Measurements from ENCODE around the gene NUAK1.
"Not testable (repeated sequence)": the region's sequence is repeated elsewhere in the genome, so short reads cannot be mapped to it uniquely, and the experiment has no call there.

NUAK1 gene

GRCh38 chr12:106023039-106023438 lies 115.7 kb downstream of the NUAK1 start:
- Histone ChIP-seq H3K9me3 (ENCODE audit: control insufficient read depth in 1 of 2, low read length in 2 of 2) (peaks cover 0 to 7% of the 10 kb centered on the region in 2 donors), H3K27me3 (ENCODE audit: low read depth, low read length) (no peaks in the 10 kb centered on the region)

DNA sequence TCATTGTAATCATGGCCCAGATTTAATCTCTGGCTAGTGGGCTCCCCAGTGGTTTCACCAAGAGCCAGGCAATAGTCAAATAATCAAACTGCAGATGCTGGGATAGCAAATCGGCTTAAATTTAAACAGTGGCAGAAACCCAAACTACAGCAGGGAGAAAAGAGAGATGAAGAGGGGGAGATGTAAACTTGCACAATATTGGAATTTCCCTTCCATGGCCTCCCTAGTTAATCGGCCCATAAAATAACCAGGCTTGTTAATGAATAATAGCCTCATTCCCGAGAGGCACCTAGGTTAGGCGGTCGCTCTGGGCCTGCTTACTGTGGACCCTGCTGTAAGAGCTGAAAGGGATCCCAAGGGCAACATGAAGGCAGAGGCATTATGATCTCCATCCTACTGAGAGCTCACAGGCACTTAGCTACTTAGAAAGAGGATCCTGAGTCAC lies 116.2 kb downstream of the NUAK1 start:
- no peaks in the 10 kb centered on the region for H3K36me3 ChIP-seq (ENCODE audit: control insufficient read depth in 1 of 2, insufficient read depth in 2 of 2, low read length in 2 of 2)
- H3K4me1 ChIP-seq (ENCODE audit: control insufficient read depth in 1 of 2, insufficient read depth in 2 of 2, low read length in 2 of 2) = no peaks in the 10 kb centered on the region
- H3K27ac ChIP-seq (ENCODE audit: low read length) = no peak overlapping the region
- no peaks in the 10 kb centered on the region for H3K27me3 ChIP-seq (ENCODE audit: low read depth, low read length)
- H3K9me3 ChIP-seq (ENCODE audit: control insufficient read depth in 1 of 2, low read length in 2 of 2) = peaks cover 0 to 7% of the 10 kb centered on the region in 2 donors
- H3K4me3 ChIP-seq (ENCODE audit: low read depth in 1 of 2, low read length in 2 of 2) = no peak overlapping the region

More at GRCh38 chr12:106023039-106023438, 115.7 kb downstream of the NUAK1 start:
- Histone ChIP-seq H3K27ac (ENCODE audit: low read length) (no peak overlapping the region), H3K4me3 (ENCODE audit: low read depth in 1 of 2, low read length in 2 of 2) (no peak overlapping the region), H3K36me3 (ENCODE audit: control insufficient read depth in 1 of 2, insufficient read depth in 2 of 2, low read length in 2 of 2) (no peaks in the 10 kb centered on the region), H3K4me1 (ENCODE audit: control insufficient read depth in 1 of 2, insufficient read depth in 2 of 2, low read length in 2 of 2) (no peaks in the 10 kb centered on the region)

GRCh38 chr12:106021516-106021915 lies 117.2 kb downstream of the NUAK1 start:
- Histone ChIP-seq H3K9me3 (ENCODE audit: control insufficient read depth in 1 of 2, low read length in 2 of 2) (peaks cover 0 to 7% of the 10 kb centered on the region in 2 donors), H3K4me1 (ENCODE audit: control insufficient read depth in 1 of 2, insufficient read depth in 2 of 2, low read length in 2 of 2) (no peaks in the 10 kb centered on the region), H3K4me3 (ENCODE audit: low read depth in 1 of 2, low read length in 2 of 2) (no peak overlapping the region), H3K27me3 (ENCODE audit: low read depth, low read length) (no peaks in the 10 kb centered on the region), H3K36me3 (ENCODE audit: control insufficient read depth in 1 of 2, insufficient read depth in 2 of 2, low read length in 2 of 2) (no peaks in the 10 kb centered on the region), H3K27ac (ENCODE audit: low read length) (no peak overlapping the region)

- Histone ChIP-seq H3K4me1 (ENCODE audit: control insufficient read depth in 1 of 2, insufficient read depth in 2 of 2, low read length in 2 of 2) (no peaks in the 10 kb centered on the region), H3K36me3 (ENCODE audit: control insufficient read depth in 1 of 2, insufficient read depth in 2 of 2, low read length in 2 of 2) (no peaks in the 10 kb centered on the region), H3K9me3 (ENCODE audit: control insufficient read depth in 1 of 2, low read length in 2 of 2) (peaks cover 0 to 7% of the 10 kb centered on the region in 2 donors), H3K27ac (ENCODE audit: low read length) (no peak overlapping the region), H3K27me3 (ENCODE audit: low read depth, low read length) (no peaks in the 10 kb centered on the region), H3K4me3 (ENCODE audit: low read depth in 1 of 2, low read length in 2 of 2) (no peak overlapping the region)
Measured at GRCh38 chr12:106020736-106021135, 118.0 kb downstream of the NUAK1 start.

GRCh38 chr12:106019144-106019543 lies 119.6 kb downstream of the NUAK1 start:
- Histone ChIP-seq H3K4me1 (ENCODE audit: control insufficient read depth in 1 of 2, insufficient read depth in 2 of 2, low read length in 2 of 2) (no peaks in the 10 kb centered on the region), H3K4me3 (ENCODE audit: low read depth in 1 of 2, low read length in 2 of 2) (no peak overlapping the region), H3K36me3 (ENCODE audit: control insufficient read depth in 1 of 2, insufficient read depth in 2 of 2, low read length in 2 of 2) (no peaks in the 10 kb centered on the region), H3K27me3 (ENCODE audit: low read depth, low read length) (no peaks in the 10 kb centered on the region), H3K27ac (ENCODE audit: low read length) (no peak overlapping the region), H3K9me3 (ENCODE audit: control insufficient read depth in 1 of 2, low read length in 2 of 2) (peaks cover 0 to 7% of the 10 kb centered on the region in 2 donors)

DNA sequence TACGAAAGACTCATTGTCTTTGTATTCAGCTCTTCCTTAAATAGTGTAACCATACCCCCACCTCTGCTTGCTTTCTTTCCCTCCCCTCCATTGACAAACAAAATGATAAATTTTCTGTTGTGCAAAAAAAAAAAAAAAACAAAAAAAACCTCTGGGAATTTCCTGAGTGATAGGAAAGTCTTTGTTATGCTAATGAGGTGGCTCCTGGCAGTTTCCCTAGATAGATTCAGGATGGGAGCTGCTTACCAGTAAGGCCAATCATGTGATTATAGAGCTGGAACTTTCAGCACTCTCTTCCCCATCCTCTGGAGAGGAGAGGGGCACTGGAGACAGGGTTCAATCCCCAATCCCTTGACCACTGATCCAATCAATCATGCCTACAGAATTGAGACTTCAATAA lies 120.5 kb downstream of the NUAK1 start:
- Histone ChIP-seq H3K27ac (ENCODE audit: low read length) (no peak overlapping the region), H3K4me3 (ENCODE audit: low read depth in 1 of 2, low read length in 2 of 2) (no peak overlapping the region), H3K36me3 (ENCODE audit: control insufficient read depth in 1 of 2, insufficient read depth in 2 of 2, low read length in 2 of 2) (no peaks in the 10 kb centered on the region), H3K4me1 (ENCODE audit: control insufficient read depth in 1 of 2, insufficient read depth in 2 of 2, low read length in 2 of 2) (no peaks in the 10 kb centered on the region), H3K27me3 (ENCODE audit: low read depth, low read length) (no peaks in the 10 kb centered on the region), H3K9me3 (ENCODE audit: control insufficient read depth in 1 of 2, low read length in 2 of 2) (peaks cover 0 to 7% of the 10 kb centered on the region in 2 donors)

DNA sequence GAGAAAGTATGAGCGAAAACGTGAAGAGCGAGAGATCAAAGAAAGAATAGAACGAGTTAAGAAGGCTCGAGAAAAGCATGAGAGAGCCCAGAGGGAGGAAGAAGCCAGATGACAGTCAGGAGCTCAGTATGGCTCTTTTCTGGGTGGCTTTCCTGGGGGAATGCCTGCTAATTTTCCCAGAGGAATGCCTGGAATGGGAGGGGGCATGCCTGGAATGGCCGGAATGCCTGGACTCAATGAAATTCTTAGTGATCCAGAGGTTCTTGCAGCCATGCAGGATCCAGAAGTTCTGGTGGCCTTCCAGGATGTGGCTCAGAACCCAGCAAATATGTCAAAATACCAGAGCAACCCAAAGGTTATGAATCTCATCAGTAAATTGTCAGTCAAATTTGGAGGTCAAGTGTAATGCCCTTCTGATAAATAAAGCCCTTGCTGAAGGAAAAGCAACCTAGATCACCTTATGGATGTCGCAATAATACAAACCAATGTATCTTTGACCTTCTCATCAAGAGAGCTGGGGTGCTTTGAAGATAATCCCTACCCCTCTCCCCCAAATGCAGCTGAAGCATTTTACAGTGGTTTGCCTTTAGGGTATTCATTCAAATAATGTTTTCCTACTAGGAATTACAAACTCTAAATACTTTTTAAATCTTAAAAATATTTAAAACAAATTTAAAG lies 122.0 kb downstream of the NUAK1 start:
- H3K4me1 ChIP-seq (ENCODE audit: control insufficient read depth in 1 of 2, insufficient read depth in 2 of 2, low read length in 2 of 2); H3K36me3 ChIP-seq (ENCODE audit: control insufficient read depth in 1 of 2, insufficient read depth in 2 of 2, low read length in 2 of 2); H3K27me3 ChIP-seq (ENCODE audit: low read depth, low read length); H3K27ac ChIP-seq (ENCODE audit: low read length); H3K4me3 ChIP-seq (ENCODE audit: low read depth in 1 of 2, low read length in 2 of 2); H3K9me3 ChIP-seq (ENCODE audit: control insufficient read depth in 1 of 2, low read length in 2 of 2): not testable (repeated sequence)

- H3K4me1 ChIP-seq (ENCODE audit: control insufficient read depth in 1 of 2, insufficient read depth in 2 of 2, low read length in 2 of 2) = no peaks in the 10 kb centered on the region
- no peak overlapping the region for H3K27ac ChIP-seq (ENCODE audit: low read length)
- no peak overlapping the region for H3K4me3 ChIP-seq (ENCODE audit: low read depth in 1 of 2, low read length in 2 of 2)
- H3K36me3 ChIP-seq (ENCODE audit: control insufficient read depth in 1 of 2, insufficient read depth in 2 of 2, low read length in 2 of 2) = no peaks in the 10 kb centered on the region
- peaks cover 0 to 7% of the 10 kb centered on the region in 2 donors for H3K9me3 ChIP-seq (ENCODE audit: control insufficient read depth in 1 of 2, low read length in 2 of 2)
- H3K27me3 ChIP-seq (ENCODE audit: low read depth, low read length) = no peaks in the 10 kb centered on the region
Measured at GRCh38 chr12:106015646-106016045, 123.1 kb downstream of the NUAK1 start.

DNA sequence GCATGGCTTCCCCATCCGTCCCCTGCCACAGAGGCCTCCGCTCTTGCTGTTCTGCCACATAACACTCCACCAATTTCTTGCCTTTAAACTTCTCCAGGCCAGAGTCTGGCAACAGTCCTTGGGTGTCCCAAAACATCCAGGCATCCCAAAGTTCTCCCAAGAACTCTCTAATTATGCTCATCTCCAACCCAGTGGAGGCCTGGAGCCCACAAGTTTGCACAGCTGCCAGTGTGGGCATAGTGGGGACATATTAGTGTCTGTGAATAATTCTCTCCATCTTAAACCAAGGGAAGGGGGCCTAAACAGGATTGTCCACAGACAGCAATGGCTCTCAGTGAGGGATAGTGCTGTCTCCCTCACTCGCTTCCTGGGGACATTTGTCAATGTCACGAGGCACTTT lies 124.8 kb downstream of the NUAK1 start:
- Histone ChIP-seq H3K27ac (ENCODE audit: low read length) (no peak overlapping the region), H3K4me1 (ENCODE audit: control insufficient read depth in 1 of 2, insufficient read depth in 2 of 2, low read length in 2 of 2) (no peaks in the 10 kb centered on the region), H3K4me3 (ENCODE audit: low read depth in 1 of 2, low read length in 2 of 2) (no peak overlapping the region), H3K36me3 (ENCODE audit: control insufficient read depth in 1 of 2, insufficient read depth in 2 of 2, low read length in 2 of 2) (no peaks in the 10 kb centered on the region), H3K27me3 (ENCODE audit: low read depth, low read length) (no peaks in the 10 kb centered on the region), H3K9me3 (ENCODE audit: control insufficient read depth in 1 of 2, low read length in 2 of 2) (peaks cover 0 to 4% of the 10 kb centered on the region in 2 donors)

Data from muscle layer of duodenum (tissue), 2 donors.